Thoracic aorta (tissue), 2 donors: ENCODE data around the gene ACVR2A. TPM values are rescaled to one million over a fixed set of nuclear protein-coding genes. Genes with fewer than 3 reads are reported as not detected.

Experiments
- ATAC-seq: fragments of 150-250 bp; one replicate; pipeline ENCODE4 v1.8.0; 2017; ENCODE audit warnings: low read depth; ENCODE audit not compliant: insufficient number of reproducible peaks, low FRiP score
- DNase-seq: peaks from one replicate; pipeline ENCODE4 v3.0.0-alpha.2; 2020; ENCODE audit warnings: low spot score
- H3K27ac ChIP-seq, 2 donors: fragments of 200-600 bp; sonication (generic); 1 replicate in 1 of 2; 2 replicates in 1 of 2; pipeline ENCODE4 v1.5.1; 2016; ENCODE audit warnings: mild to moderate bottlenecking in 2 of 2, moderate library complexity in 2 of 2
- H3K27me3 ChIP-seq: fragments of 200-600 bp; sonication (generic); replicated peaks from 2 replicates; pipeline ENCODE4 v1.6.0; 2016; ENCODE audit warnings: mild to moderate bottlenecking; ENCODE audit not compliant: insufficient read depth
- H3K36me3 ChIP-seq: fragments of 200-600 bp; sonication (generic); one replicate; pipeline ENCODE4 v1.5.1; 2016
- H3K4me1 ChIP-seq, 2 donors: fragments of 200-600 bp; sonication (generic); 1 replicate in 1 of 2; 2 replicates in 1 of 2; pipeline versions ENCODE4 v1.5.1 to v1.6.0; 2016; ENCODE audit warnings: low read depth in 2 of 2, mild to moderate bottlenecking in 1 of 2; ENCODE audit not compliant: control insufficient read depth in 1 of 2
- H3K4me3 ChIP-seq: fragments of 200-600 bp; sonication (generic); 2 replicates; pipeline ENCODE4 v1.5.1; 2016; ENCODE audit warnings: mild to moderate bottlenecking
- H3K9me3 ChIP-seq: fragments of 200-600 bp; sonication (generic); 2 replicates; pipeline ENCODE4 v1.5.1; 2016
- total RNA-seq, 2 donors: library from RNA; depleted of rRNA; stranded (reverse); fragments of >200 nt; gene quantifications; one replicate each; pipeline versions ENCODE4 v1.1.0 to v1.2.3, GENCODE V29; 2016
- TF ChIP-seq, protein P1 (sequence below): fragments of 200-600 bp; sonication (generic); IDR thresholded peaks from one replicate; pipeline ENCODE4 v1.5.1; 2019; ENCODE audit warnings: antibody characterized with exemption

ACVR2A gene
- total RNA-seq, 2 donors from 2014 or later: 8.1 to 23.0 TPM

DNA sequence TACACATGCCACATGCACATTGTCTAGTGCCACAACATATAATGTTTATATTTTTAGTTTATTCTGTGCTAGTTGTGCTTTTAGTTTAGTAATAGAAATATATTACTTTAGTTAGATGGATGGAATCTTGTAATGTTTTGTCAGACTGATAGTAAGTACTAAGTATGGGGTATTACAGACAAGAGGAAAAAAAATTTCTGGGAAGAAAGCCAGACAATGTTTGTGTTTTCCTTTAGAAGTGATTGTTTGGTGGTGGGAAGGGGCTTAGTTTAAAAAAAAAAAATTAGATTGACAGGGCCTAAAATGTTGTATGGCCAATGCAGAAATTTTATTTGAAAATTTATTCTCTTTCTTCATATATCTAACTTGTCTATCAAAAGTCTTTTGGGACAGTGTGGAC lies 37.8 kb downstream of the ACVR2A start:
- Histone ChIP-seq H3K4me3 (no peak overlapping the region), H3K4me1 (peaks cover 11 to 21% of the 10 kb centered on the region in 2 donors)

DNA sequence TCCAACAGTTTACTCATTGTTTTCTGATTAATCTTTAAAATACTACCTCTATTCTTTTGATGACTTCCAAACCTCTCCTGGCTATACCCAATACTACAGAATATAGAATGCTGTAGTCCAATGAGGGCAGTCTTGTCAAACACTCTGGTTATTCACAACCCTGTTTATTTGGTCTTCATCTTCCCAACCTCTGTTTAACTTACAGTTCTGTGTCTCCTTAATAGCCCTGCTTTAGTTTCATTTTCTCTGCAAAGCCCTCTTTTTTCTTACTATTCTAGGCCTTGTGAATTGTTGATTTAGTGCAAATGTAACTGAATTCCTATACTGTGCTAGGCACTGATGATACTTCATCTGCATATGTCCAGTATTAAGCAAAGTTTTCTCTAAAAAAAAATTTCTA lies 40.0 kb downstream of the ACVR2A start:
- Histone ChIP-seq H3K4me1 (peaks cover 11 to 21% of the 10 kb centered on the region in 2 donors), H3K9me3 (no peaks in the 10 kb centered on the region), H3K27ac (no peak overlapping the region), H3K27me3 (no peaks in the 10 kb centered on the region), H3K4me3 (no peak overlapping the region), H3K36me3 (no peaks in the 10 kb centered on the region)
- TF ChIP-seq, protein P1, sequence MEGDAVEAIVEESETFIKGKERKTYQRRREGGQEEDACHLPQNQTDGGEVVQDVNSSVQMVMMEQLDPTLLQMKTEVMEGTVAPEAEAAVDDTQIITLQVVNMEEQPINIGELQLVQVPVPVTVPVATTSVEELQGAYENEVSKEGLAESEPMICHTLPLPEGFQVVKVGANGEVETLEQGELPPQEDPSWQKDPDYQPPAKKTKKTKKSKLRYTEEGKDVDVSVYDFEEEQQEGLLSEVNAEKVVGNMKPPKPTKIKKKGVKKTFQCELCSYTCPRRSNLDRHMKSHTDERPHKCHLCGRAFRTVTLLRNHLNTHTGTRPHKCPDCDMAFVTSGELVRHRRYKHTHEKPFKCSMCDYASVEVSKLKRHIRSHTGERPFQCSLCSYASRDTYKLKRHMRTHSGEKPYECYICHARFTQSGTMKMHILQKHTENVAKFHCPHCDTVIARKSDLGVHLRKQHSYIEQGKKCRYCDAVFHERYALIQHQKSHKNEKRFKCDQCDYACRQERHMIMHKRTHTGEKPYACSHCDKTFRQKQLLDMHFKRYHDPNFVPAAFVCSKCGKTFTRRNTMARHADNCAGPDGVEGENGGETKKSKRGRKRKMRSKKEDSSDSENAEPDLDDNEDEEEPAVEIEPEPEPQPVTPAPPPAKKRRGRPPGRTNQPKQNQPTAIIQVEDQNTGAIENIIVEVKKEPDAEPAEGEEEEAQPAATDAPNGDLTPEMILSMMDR: no peak
- no peak for DNase-seq
- ATAC-seq: no peak

More for the DNA sequence above, 37.8 kb downstream of the ACVR2A start:
- H3K27ac ChIP-seq: no peak overlapping the region
- TF ChIP-seq, protein P1: no peak
- ATAC-seq (no peak), DNase-seq (no peak)
- H3K9me3 ChIP-seq: no peaks in the 10 kb centered on the region
- no peaks in the 10 kb centered on the region for H3K36me3 ChIP-seq
- no peaks in the 10 kb centered on the region for H3K27me3 ChIP-seq

- no peak for ATAC-seq
- Histone ChIP-seq H3K36me3 (no peaks in the 10 kb centered on the region), H3K27ac (no peak overlapping the region), H3K4me3 (no peak overlapping the region), H3K27me3 (no peaks in the 10 kb centered on the region), H3K9me3 (no peaks in the 10 kb centered on the region), H3K4me1 (peaks cover 11 to 14% of the 10 kb centered on the region in 2 donors)
- no peak for DNase-seq
- TF ChIP-seq, protein P1: no peak
Measured at GRCh38 chr2:147886136-147886535, 41.3 kb downstream of the ACVR2A start.

DNA sequence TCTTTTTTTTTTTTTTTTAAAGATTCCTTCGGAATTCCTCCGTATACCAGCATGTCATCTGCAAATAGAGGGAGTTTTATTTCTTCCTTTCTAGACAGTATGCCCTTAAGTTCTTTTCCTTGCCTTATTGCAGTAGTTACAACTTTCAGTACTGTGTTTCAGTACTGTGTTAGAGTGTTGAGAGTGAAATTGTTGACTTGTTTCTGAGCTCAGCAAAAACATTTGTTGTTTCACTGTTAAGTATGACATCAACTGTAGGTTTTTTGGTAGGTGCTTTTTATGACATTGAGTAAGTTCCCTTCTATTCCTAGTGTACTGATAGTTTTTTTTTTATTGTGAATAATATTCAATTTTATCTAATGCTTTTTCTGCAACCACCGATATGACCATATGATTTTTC lies 43.9 kb downstream of the ACVR2A start:
- Histone ChIP-seq H3K36me3 (no peaks in the 10 kb centered on the region), H3K27ac (no peak overlapping the region), H3K27me3 (no peaks in the 10 kb centered on the region), H3K4me1 (peaks cover 11 to 14% of the 10 kb centered on the region in 2 donors), H3K4me3 (no peak overlapping the region), H3K9me3 (no peaks in the 10 kb centered on the region)
- TF ChIP-seq, protein P1: no peak
- DNase-seq (no peak), ATAC-seq (no peak)

- Histone ChIP-seq H3K4me3 (no peak overlapping the region), H3K9me3 (no peaks in the 10 kb centered on the region), H3K4me1 (peaks cover 0 to 5% of the 10 kb centered on the region in 2 donors), H3K27me3 (no peaks in the 10 kb centered on the region), H3K36me3 (no peaks in the 10 kb centered on the region), H3K27ac (no peak overlapping the region)
- DNase-seq (no peak), ATAC-seq (no peak)
- TF ChIP-seq, protein P1: no peak
Measured at GRCh38 chr2:147904051-147904450, 59.2 kb downstream of the ACVR2A start.
